HG03095 (cell line): ENCODE data around the gene MRPS12.
"Not testable (repeated sequence)": the region's sequence is repeated elsewhere in the genome, so short reads cannot be mapped to it uniquely, and the experiment has no call there.

ENCODE experiments used
- ATAC-seq: cut with Tn5 transposase; IDR thresholded peaks from one replicate; pipeline ENCODE4 v1.9.1; 2021; ENCODE audit warnings: moderate library complexity; ENCODE audit not compliant: unreplicated experiment

The MRPS12 gene

DNA sequence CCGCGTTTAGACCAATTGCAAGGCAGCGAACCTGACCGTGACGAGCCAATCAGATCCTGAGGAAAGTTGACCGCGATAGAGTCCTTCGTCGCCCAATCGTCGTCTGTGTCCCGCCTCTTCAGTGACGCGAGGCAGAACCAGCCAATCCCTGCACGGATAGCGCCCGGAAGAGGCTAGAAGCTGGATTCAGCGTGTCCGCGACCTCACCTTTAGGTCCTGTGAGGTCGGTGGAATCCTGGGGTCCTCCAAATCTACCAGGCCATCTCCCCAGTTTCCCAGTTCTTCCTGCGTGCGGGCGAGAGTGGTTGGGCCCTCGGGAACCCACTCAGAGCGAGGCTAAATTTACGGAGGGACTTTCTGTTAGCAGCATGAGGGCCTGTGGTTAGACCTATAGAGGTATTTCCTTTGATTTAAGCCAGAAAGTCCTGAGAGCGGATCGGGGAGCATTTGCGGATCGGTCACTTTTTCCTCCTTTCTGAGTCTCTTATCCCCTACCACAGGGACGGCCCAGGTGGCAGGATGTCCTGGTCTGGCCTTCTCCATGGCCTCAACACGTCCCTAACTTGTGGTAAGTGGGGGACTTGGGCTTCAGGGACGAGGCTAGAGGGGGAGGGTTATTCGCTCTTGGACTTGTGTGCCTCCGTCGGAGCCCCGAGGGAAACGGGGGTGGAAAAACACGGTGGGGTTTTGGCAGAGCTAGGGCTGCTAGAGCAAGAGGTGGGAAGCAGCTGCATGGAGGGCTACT, at the start of gene MRPS12:
Gene MRPS12 (plus strand): TSS at position 169 of the 745 bp plus-strand sequence. CDS start 351 bp downstream, at position 520.
- ATAC-seq: peak; percentile 82

DNA sequence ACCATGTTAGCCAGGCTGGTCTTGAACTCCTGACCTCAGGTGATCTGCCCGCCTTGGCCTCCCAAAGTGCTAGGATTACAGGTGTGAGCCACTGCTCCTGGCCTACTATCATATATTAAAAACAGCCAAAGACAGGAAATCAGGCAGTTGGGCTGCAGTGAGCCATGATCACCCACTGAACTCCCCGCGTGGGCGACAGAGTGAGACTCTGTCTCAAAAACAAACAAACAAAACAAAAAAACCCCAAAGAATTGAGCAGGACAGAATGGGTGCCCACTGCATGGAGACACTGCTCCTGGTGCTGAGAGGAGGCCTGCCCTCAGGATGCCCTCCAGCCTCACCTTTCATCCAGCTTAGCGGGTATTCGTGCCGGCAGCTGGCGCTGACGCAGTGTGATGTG, 47.5 kb upstream of the MRPS12 start:
- ATAC-seq: no peak

DNA sequence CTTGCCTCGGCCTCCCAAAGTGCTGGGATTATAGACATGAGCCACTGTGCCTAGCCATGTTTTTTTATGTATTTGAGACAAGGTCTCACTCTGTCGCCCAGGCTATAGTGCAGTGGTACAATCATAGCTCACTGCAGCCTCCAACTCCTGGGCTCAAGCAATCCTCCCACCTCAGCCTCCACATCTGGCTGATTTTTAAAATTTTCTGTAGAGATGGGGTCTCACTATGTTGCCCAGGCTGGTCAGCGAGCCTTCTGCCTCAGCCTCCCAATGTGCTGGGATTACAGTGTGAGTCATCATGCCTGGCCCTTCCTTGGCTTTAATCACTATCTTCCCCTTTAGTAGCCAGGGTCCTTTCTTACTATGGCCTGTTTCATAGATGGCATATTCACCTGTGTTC, 46.1 kb upstream of the MRPS12 start:
- ATAC-seq: not testable (repeated sequence)

DNA sequence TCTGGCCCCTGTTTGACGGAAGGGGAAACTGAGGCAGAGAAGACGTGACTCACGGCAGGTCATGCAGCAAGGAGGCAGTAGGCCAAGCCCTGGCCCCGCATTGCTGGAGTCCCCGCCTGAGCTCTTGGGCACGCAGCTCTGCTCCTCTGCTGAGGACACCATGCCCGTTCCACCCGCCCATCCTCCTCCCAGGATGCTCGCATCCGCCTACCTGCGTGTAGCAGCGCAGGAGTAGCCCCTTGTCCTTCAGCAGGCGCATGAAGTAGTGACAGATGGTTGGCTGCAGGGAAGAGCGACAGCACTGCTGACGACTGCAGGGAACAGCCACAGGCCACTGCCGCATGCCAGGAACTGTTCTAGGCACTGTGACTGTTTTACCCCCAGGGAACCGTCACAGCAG, 41.9 kb upstream of the MRPS12 start:
- no peak for ATAC-seq

DNA sequence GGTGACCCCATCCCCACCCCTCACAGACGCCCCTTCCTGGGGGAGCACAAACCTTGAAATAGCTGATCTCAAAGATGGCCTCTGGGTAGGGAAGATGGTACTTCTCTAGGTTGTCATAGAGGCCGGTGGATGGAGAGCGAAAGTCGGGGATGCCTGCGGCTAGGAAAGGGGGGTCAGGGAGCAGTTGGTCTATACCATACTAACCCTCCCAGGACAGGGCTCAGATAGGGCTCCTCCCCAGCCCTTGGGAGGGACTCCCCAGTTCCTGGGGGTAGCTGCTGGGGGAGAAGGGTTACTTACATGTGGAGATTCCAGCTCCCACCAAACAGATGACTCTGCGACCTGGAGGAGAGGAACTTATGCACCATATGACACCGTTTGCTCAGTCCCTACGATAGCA, 40.9 kb upstream of the MRPS12 start:
- ATAC-seq: no peak

DNA sequence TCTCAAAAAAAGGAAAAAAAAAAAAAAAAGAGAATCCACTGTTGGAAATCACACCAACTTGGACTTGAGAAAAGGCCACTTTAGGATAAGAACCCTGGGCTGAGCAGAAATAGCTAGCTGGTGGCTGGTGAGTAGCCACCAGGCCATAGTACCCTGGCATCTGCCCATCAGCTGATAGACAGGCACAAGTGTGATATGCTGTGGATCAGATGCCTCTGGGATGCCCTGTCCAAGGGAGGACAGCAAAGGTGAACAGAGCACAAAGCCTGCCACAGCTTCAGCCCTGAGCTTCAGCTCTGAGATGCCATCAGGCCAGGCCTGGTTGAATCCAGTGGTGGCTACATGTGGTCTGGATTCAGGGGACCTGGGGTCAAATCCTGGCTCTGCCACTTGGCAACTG, 40.1 kb upstream of the MRPS12 start:
- ATAC-seq: no peak

DNA sequence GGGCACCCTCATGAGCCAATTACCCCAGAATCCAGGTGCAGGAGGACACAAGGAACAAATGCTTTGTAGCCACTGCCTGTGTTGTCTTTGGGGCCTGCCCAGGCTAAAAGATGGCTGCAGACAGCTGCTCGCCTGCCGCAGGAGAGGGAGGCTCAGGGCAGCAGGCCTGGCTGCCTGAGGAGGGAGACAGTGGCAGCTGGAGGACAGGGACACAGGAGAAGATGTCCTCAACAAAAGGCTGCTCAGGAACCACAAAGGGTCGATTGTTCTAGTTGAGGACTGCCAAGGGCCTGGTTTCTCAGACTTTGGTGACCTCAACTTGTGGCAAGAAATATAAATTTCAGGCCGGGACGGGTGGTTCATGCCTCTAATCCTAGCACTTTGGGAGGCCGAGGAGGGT, 39.0 kb upstream of the MRPS12 start:
- ATAC-seq: no peak

DNA sequence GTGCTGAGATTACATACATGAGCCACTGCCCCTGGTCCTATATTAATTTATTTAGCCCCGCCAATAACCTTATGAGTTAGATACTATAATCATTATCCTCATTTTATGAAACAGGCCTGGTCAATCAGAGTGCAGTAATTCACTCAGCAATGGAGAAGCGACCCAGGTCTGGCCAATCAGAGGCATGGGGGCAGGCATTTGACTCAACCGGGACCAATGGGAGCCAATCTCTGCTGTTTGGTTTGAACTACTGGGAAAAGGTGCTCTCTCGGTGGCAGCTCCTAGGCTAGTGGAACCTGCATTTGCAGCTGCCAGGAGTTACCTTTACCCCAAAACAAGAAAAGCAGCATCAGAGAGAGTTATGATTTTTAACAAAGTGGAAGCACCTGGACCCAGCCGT, 37.9 kb upstream of the MRPS12 start:
- no peak for ATAC-seq

DNA sequence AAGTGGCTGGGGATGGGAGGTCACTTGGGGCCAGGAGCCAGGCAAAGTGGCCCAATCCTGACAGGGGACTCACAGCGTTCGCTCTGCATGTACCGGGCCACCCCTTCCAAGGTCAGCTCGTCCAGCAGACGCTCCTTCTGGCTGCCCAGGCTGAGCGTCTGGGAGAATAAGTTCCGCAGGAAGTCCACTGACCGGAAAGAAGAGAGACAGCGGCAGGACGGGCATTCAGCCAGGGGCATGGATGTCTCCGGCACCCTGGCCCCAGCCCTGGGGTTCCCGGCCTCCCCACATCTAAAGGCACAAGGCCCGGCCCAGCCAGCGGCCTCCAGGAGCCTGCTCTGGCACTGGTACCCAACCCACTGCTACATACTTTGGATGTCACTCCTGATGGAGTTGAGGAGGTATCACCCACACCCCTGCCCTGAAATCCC, 37.4 kb upstream of the MRPS12 start:
- no peak for ATAC-seq

DNA sequence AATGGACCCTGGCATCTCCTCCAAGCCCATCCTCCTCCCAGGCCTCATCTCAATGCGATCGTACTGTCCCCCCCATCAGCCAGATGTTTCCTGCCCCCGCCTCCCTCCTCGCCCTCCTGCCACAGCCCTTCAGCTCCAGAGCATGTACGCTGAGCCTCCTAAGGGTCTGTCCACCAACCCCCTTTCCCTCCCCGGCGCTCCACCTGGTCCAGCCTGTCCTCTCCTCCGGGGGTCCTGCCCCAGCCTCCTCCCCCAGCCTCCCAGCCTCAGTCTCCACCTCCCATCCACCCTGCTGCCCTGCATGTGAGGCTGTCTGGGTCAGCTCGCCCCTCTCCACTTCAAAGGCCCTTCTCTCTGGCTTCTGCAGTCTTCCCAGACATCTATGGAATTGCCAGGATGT, 35.8 kb upstream of the MRPS12 start:
- no peak for ATAC-seq

DNA sequence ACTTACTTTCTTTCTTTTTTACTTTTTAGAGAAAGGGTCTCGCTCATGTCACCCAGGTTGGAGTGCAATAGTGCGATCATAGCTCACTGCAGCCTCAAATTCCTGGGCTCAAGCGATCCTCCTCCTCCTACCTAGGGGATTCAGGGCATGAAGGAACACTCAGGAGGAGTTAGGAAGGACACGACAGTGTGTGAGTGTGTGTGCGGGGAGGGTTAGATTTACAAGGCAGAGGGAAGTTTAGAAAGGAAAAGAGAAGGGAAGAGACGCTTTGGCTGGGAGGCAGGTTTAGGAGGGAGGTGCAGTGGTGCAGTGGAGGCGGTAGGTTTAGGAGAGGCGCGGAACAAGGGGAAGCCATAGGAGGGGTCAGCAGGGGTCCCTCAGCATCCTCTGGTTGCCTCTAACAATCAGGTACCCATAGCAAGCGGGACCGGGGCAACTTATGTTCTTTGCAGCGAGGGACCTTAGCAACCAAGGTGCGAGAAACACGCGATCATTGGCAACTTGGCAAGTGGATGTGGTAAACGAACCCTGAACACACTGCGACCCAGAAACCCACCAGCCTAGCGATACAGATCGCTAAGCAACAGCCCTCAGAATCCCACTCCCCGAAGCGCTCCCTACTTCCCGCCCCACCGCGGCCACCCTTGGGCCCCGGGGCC, 31.8 kb upstream of the MRPS12 start:
- no peak for ATAC-seq

DNA sequence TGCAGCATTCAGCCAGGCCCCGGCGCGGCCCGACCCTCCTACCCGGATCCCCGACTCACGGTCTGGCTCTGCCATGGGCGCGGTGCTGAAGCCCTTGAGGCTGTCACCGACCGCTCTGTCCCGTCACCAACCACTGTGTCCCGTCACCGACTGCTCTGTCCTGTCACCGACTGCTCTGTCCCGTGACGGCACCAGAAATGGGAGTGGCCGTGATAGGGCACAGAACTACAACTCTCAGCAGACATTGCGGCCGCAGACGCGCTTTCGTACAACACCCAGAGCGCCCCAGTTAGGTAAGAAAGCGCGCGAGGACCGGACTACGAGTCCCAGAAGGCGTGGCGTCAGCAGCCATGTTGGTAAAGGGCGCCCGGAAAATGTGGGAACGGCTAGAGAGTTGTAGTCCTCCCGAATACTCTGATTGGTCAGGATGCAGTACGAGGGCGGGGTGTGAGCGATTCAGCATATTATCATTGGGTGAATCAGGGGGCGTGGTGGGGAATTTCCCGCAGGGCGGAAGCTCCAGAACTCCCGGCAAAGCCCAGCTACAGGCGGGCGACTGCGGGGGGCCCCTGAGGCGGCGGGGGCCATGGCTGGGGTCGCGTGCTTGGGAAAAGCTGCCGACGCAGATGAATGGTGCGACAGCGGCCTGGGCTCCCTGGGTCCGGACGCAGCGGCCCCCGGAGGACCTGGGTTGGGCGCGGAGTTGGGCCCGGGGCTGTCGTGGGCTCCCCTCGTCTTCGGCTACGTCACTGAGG, 31.1 kb upstream of the MRPS12 start, which contains the start of the genes NFKBIB and SIRT2:
Gene NFKBIB (plus strand): TSS at position 523 of the 755 bp plus-strand sequence. CDS start 64 bp downstream, at position 587.
Gene SIRT2 (minus strand): TSS at position 172 of the 755 bp plus-strand sequence. CDS start 97 bp downstream, at position 75.
- ATAC-seq: peak; percentile 83

DNA sequence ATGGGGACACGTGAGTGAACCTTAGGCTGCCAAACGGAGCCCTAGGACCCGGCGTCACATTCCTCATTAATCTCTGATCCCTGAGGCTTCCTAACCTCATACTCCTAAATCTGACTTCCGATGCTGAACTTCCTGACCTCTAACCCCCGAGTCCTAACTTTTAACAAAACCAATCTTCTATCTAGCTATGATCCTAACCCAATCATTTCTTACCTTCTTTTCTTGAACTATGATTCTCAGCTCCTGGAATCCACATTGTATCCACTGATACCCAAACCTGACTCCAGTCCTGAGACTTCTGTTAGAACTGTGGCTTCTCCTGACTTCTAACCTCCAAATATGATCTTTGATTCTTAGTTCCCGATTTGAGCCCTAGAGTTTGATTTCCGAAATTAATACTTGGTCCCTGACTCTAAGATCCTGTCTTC, 30.5 kb upstream of the MRPS12 start:
- no peak for ATAC-seq

DNA sequence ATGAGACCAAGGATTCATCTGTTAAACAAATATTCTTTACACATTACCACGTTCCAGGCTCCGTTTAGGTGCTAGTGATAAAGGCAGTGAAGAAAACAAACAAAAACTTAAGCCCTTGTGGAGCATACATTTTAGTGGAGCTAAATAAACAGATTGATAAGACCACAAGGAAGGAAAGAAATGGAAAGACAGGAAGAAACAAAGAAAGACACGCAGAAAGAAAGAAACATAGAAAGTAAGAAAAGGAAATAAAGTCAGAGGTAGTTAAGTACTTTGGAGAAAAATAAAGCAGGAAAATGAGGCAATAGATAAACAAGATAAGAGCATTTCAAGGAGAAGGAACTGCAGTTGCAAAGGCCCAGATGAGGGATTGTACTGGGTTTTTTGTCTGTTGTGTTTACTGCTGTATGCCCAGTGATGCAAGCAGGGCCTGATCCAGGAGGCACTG, 30.0 kb upstream of the MRPS12 start:
- no peak for ATAC-seq

DNA sequence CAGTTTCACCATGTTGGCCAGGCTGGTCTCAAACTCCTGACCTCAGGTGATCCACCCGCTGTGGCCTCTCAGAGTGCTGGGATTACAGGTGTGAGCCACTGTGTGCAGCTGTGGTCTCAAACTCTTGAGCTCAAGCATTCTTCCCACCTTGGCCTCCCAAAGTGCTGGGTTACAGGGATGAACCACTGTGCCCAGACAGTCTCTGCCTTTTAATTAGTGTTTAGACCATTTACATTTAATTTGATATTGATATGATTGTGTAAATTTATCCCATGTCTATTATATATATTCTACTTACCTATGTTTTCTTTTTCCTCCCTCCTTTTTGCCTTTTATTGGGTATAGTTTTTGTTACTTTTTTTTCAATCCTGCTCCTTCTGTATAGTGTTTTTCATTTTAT, 29.1 kb upstream of the MRPS12 start:
- no peak for ATAC-seq

DNA sequence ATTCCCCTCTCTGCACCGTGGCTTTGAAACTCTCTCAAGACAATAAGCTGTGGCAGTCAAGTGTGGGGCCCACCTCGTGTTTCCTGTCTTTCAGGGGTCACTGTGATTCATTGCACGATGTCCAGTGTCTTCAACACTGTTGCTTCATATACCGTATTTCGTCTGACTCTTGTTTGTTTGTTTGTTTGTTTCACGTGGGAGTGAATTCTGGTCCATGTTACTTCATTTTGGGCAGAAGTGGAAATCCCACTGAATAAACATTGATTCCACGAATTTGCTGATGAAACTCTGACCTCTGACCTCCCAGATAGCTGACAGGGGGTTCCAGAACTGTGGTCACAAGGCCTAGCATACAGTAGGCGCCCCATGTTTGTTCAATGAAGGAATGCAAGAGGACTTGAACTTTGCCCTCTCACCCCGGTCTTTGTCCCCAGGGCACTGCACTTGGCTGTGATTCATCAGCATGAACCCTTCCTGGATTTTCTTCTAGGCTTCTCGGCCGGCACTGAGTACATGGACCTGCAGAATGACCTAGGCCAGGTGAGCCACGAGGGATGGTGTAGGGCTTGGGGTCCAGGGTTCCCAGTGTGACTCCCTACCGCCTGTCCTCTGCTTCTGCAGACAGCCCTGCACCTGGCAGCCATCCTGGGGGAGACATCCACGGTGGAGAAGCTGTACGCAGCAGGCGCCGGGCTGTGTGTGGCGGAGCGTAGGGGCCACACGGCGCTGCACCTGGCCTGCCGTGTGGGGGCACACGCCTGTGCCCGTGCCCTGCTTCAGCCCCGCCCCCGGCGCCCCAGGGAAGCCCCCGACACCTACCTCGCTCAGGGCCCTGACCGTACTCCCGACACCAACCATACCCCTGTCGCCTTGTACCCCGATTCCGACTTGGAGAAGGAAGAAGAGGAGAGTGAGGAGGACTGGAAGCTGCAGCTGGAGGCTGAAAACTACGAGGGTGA, 25.9 kb upstream of the MRPS12 start:
- ATAC-seq: no peak

DNA sequence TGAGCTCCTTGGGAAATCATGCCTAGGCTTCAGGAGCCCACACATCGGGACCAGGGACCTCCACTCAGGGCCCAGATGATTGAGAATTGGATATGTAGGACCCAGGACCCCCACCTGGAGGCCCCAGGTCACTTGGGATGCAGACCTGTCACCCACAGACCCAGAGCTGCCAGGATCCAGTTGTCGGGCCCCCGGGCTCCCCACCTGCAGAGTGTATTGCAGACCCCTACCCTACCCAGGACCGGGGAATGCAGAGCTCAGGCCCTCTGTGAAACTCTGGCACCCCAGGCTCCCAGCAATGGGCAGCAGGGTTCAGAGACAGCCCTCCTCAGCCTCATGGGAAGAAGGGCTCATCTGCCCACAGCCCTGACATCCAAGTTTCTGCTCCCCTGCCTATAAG, 25.1 kb upstream of the MRPS12 start:
- ATAC-seq: no peak

DNA sequence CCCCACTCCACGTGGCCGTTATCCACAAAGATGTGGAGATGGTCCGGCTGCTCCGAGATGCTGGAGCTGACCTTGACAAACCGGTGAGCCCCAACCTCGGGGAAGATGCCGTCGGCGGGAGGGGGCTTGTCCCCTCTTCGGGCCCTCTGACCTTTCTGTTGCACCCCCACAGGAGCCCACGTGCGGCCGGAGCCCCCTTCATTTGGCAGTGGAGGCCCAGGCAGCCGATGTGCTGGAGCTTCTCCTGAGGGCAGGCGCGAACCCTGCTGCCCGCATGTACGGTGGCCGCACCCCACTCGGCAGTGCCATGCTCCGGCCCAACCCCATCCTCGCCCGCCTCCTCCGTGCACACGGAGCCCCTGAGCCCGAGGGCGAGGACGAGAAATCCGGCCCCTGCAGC, 23.5 kb upstream of the MRPS12 start:
- ATAC-seq: no peak

DNA sequence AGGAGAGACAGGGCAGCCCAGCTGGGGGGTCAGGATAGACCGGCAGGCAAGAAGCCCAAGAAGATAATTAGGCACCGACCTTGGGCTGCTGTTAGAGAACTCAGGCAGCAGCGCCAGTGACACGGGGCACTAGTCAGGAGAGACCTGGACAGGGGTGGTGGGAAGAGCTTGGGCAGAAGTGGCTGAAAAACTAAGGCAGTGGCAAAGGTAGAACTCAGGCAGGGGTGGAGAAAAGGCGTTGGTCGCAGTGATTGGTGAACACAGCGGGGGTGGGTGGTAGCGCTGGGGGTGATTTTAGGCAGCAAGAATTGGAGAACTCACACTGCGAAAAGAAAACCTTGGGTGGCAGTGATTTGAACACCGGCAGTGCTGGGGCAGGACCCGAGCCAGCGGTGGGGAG, 23.1 kb upstream of the MRPS12 start:
- no peak for ATAC-seq

DNA sequence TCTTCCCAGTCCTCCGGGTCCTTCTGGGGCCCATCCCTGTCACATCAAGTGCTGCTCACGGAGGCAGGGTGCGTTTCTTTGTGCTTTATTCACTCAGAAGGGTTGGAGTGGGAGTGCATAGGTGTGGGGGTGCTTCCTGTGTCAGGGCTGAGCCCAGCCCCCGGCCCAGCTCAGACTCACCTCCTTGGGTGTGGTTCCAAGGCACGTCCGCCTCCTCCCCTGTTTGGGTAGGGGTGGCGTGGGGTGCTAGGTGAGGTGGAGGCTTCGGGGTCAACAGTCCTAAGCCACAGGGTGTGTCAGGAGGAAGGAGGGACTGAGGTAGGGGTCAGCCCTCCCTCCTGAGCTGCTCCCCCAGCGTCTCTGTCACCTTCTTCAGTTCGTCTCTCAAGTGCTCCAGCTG, 21.8 kb upstream of the MRPS12 start:
- no peak for ATAC-seq
